PC-9 (cell line): Measurements from ENCODE around the gene PRICKLE2. TPM values are rescaled to one million over a fixed set of nuclear protein-coding genes. Genes with fewer than 3 reads are reported as not detected.

Experiments
- BruUV-seq: library from RNA; stranded (reverse); fragments of 400-500 nt; replicated peaks from 2 replicates; lab custom pipeline; 2021; lab: Mats Ljungman, UMichigan
- CTCF ChIA-PET: fragments of 300-600 bp; sonication (Branson Sonifier 250); formaldehyde crosslinking; loops from one replicate; lab custom pipeline; 2022; ENCODE audit warnings: antibody characterized with exemption; lab: Charles Lee
- POLR2A ChIA-PET: fragments of 300-600 bp; sonication (Branson Sonifier 250); formaldehyde crosslinking; loops from one replicate; lab custom pipeline; 2022; ENCODE audit warnings: antibody characterized with exemption; ENCODE audit not compliant: unreplicated experiment; lab: Charles Lee
- DNase-seq, 2 experiments: peaks; one replicate each; pipeline versions ENCODE4 v3.0.0 to v3.0.0-alpha.2; 2015 to 2022; ENCODE audit warnings: mixed read lengths in 1 of 2
- H2AFZ ChIP-seq: fragments of 200-600 bp; sonication (generic); 2 replicates; pipeline ENCODE4 v1.8.1; 2017; ENCODE audit warnings: antibody characterized with exemption
- H3F3A ChIP-seq: fragments of 200-600 bp; sonication (generic); 2 replicates; pipeline ENCODE4 v1.8.1; 2017; ENCODE audit warnings: antibody characterized with exemption, mild to moderate bottlenecking, low read depth; ENCODE audit not compliant: insufficient read depth
- H3K27ac ChIP-seq: fragments of 200-600 bp; sonication (generic); 2 replicates; pipeline ENCODE4 v1.6.1; 2016; ENCODE audit warnings: mixed run types
- H3K27me3 ChIP-seq: fragments of 200-600 bp; sonication (generic); 2 replicates; pipeline ENCODE4 v1.6.1; 2016; ENCODE audit warnings: low read depth, mixed run types; ENCODE audit not compliant: insufficient read depth
- H3K36me3 ChIP-seq: fragments of 200-600 bp; sonication (generic); 2 replicates; pipeline ENCODE4 v1.6.1; 2016; ENCODE audit warnings: low read depth, mixed run types
- H3K4me1 ChIP-seq: fragments of 200-600 bp; sonication (generic); replicated peaks from 2 replicates; pipeline ENCODE4 v1.6.1; 2016; ENCODE audit warnings: mixed run types; ENCODE audit not compliant: insufficient read depth
- H3K4me2 ChIP-seq: fragments of 200-600 bp; sonication (generic); 2 replicates; pipeline ENCODE4 v1.6.1; 2017; ENCODE audit warnings: mixed run types
- H3K4me3 ChIP-seq: fragments of 200-600 bp; sonication (generic); 2 replicates; pipeline ENCODE4 v1.6.1; 2016; ENCODE audit warnings: mixed run types
- H3K79me2 ChIP-seq: fragments of 200-600 bp; sonication (generic); 2 replicates; pipeline ENCODE4 v1.6.1; 2017; ENCODE audit warnings: low read depth, mixed run types
- H3K9me2 ChIP-seq: fragments of 200-600 bp; sonication (generic); 2 replicates; pipeline ENCODE4 v1.8.1; 2017; ENCODE audit warnings: mild to moderate bottlenecking; ENCODE audit not compliant: insufficient read depth
- H3K9me3 ChIP-seq: fragments of 200-600 bp; sonication (generic); 2 replicates; pipeline ENCODE4 v1.8.1; 2016; ENCODE audit warnings: low read depth; ENCODE audit not compliant: insufficient read depth
- H4K20me1 ChIP-seq: fragments of 200-600 bp; sonication (generic); 2 replicates; pipeline ENCODE4 v1.8.1; 2017; ENCODE audit not compliant: insufficient read depth
- EZH2 ChIP-seq: fragments of 200-600 bp; sonication (generic); IDR thresholded peaks from 2 replicates; pipeline ENCODE4 v1.8.0; 2017; ENCODE audit warnings: antibody characterized with exemption, low read depth
- intact Hi-C: fragments of 100-400 bp; cut with micrococcal nuclease; formaldehyde crosslinking; loops from one replicate; pipeline ENCODE4 v1.10.0; 2022; ENCODE audit not compliant: unreplicated experiment
- total RNA-seq: library from RNA; stranded (reverse); gene quantifications from 2 replicates; pipeline ENCODE4 v1.2.3, GENCODE V29; 2021
- TF ChIP-seq, protein P1 (sequence below): fragments of 200-600 bp; sonication (generic); conservative IDR thresholded peaks from 2 replicates; pipeline ENCODE4 v1.6.1; 2017; ENCODE audit warnings: mixed run types, antibody characterized with exemption, mild to moderate bottlenecking, moderate library complexity

The PRICKLE2 gene
- total RNA-seq, 1 experiment from 2014 or later: 7.9 TPM

DNA sequence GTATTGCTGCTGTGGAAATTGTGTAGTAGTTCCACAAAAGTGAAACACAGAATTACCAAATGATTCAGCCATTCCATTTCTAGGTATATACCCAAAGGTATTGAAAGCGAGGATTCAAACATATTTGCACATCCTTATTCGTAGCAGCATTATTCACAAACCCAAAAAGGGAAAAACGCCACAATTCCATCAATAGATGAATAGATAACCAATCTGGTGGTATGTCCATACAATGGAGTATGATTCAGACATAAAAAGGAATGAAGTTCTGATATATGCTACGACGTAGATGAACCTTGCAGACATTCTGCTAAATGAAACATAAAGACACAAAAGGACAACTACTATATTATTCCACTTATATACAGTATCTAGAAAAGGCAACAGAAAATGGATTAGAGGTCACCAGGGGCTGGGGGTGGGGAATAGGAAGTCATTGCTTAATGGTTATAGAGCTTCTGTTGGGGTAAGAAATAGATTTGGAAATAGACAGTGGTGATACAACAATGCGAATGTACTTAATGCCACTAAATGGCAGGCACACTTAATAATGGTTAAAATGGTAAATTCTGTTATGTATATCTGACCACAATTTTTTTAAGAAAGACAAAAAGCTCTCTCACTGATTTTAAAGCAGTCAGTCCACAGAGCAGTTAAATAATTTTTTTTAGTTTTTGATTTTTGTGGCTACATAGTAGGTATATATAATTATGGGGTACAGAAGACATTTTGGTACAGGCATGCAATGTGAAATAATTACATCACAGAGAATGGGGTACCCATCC is 150.2 kb downstream of the PRICKLE2 start:
- DNase-seq: no peak
- H3K27ac ChIP-seq: no peak overlapping the region
- no peaks in the 10 kb centered on the region for H4K20me1 ChIP-seq
- ChIA-PET POLR2A (interaction anchor here (0.6 kb wide), 1 partner anchor 14 kb away, joined by 3 read pairs; no protein-coding TSS in a partner anchor), CTCF (no interaction called here)
- no peak overlapping the region for H3K4me3 ChIP-seq
- no peak overlapping the region for H2AFZ ChIP-seq
- no TSS peak for BruUV-seq
- no peaks in the 10 kb centered on the region for H3K9me2 ChIP-seq
- H3K9me3 ChIP-seq: no peaks in the 10 kb centered on the region
- no peaks in the 10 kb centered on the region for H3F3A ChIP-seq
- intact Hi-C loops: no loop called here
- H3K4me2 ChIP-seq: no peak overlapping the region
- H3K4me1 ChIP-seq: no peaks in the 10 kb centered on the region
- no peaks in the 10 kb centered on the region for H3K36me3 ChIP-seq
- TF ChIP-seq, protein P1, sequence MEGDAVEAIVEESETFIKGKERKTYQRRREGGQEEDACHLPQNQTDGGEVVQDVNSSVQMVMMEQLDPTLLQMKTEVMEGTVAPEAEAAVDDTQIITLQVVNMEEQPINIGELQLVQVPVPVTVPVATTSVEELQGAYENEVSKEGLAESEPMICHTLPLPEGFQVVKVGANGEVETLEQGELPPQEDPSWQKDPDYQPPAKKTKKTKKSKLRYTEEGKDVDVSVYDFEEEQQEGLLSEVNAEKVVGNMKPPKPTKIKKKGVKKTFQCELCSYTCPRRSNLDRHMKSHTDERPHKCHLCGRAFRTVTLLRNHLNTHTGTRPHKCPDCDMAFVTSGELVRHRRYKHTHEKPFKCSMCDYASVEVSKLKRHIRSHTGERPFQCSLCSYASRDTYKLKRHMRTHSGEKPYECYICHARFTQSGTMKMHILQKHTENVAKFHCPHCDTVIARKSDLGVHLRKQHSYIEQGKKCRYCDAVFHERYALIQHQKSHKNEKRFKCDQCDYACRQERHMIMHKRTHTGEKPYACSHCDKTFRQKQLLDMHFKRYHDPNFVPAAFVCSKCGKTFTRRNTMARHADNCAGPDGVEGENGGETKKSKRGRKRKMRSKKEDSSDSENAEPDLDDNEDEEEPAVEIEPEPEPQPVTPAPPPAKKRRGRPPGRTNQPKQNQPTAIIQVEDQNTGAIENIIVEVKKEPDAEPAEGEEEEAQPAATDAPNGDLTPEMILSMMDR: no peak
- no peak for TF ChIP-seq EZH2
- no peaks in the 10 kb centered on the region for H3K79me2 ChIP-seq
- H3K27me3 ChIP-seq: no peaks in the 10 kb centered on the region

- DNase-seq: no peak
- Histone ChIP-seq H3K4me1 (no peaks in the 10 kb centered on the region), H3K4me3 (no peak overlapping the region), H3K79me2 (no peaks in the 10 kb centered on the region), H4K20me1 (no peaks in the 10 kb centered on the region), H3K4me2 (no peak overlapping the region), H3K27me3 (no peaks in the 10 kb centered on the region), H3F3A (no peaks in the 10 kb centered on the region), H3K36me3 (no peaks in the 10 kb centered on the region), H3K27ac (no peak overlapping the region), H3K9me2 (no peaks in the 10 kb centered on the region), H2AFZ (no peak overlapping the region), H3K9me3 (no peaks in the 10 kb centered on the region)
- TF ChIP-seq, protein P1: no peak
- TF ChIP-seq EZH2: no peak
- intact Hi-C loops: no loop called here
- POLR2A ChIA-PET: no interaction called here
- no TSS peak for BruUV-seq
- CTCF ChIA-PET: no interaction called here
These were observed 151.2 kb downstream of the PRICKLE2 start for GRCh38 chr3:64074060-64074459.

- H3K4me2 ChIP-seq: no peak overlapping the region
- H3F3A ChIP-seq: no peaks in the 10 kb centered on the region
- BruUV-seq: no TSS peak
- no peak overlapping the region for H3K4me3 ChIP-seq
- H2AFZ ChIP-seq: no peak overlapping the region
- H3K4me1 ChIP-seq: no peaks in the 10 kb centered on the region
- intact Hi-C loops: no loop called here
- no peaks in the 10 kb centered on the region for H3K36me3 ChIP-seq
- no peaks in the 10 kb centered on the region for H3K9me2 ChIP-seq
- no peaks in the 10 kb centered on the region for H4K20me1 ChIP-seq
- TF ChIP-seq, protein P1: no peak
- TF ChIP-seq EZH2: no peak
- POLR2A ChIA-PET: no interaction called here
- no peaks in the 10 kb centered on the region for H3K27me3 ChIP-seq
- no peak overlapping the region for H3K27ac ChIP-seq
- no peak for DNase-seq
- no peaks in the 10 kb centered on the region for H3K79me2 ChIP-seq
- CTCF ChIA-PET: no interaction called here
- H3K9me3 ChIP-seq: no peaks in the 10 kb centered on the region
These were observed 152.0 kb downstream of the PRICKLE2 start for GRCh38 chr3:64073158-64073761.
